ENCODE results near the gene CA11. TPM values are rescaled to one million over a fixed set of nuclear protein-coding genes. Genes with fewer than 3 reads are reported as not detected.

The CA11 gene
- total RNA-seq, 1 experiment from 2014 or later: 10.5 TPM

GRCh38 chr19:48634036-48634342 lies 12.0 kb downstream of the CA11 start:
- H3K36me3 Mint-ChIP-seq (ENCODE audit: insufficient read depth, unreplicated experiment): peaks cover 82% of the 10 kb centered on the region
- H3K27me3 ChIP-seq (replicated peaks; ENCODE audit: control insufficient read depth, insufficient read depth, low read length): no peaks in the 10 kb centered on the region
- peaks cover 45% of the 10 kb centered on the region for H3K4me1 ChIP-seq
- DNase-seq: no peak
- no peaks in the 10 kb centered on the region for H3K9me3 ChIP-seq
- H3K27me3 Mint-ChIP-seq (ENCODE audit: insufficient read depth, unreplicated experiment): no peaks in the 10 kb centered on the region
- CTCF ChIA-PET: interaction anchor here (0.6 to 1.2 kb wide), 3 partner anchors 15 to 243 kb away, joined by 3 to 4 read pairs (median 3); partner anchors contain the start of genes KDELR1, RPL18 and SPHK2
- 0 out of 2 replicates have a peak, but pooled peaks cover 1% of the 10 kb centered on the region for H3K36me3 ChIP-seq (ENCODE audit: control insufficient read depth, insufficient read depth, low read length)
- BruUV-seq (replicated peaks): no TSS peak
- TF ChIP-seq, protein P1, sequence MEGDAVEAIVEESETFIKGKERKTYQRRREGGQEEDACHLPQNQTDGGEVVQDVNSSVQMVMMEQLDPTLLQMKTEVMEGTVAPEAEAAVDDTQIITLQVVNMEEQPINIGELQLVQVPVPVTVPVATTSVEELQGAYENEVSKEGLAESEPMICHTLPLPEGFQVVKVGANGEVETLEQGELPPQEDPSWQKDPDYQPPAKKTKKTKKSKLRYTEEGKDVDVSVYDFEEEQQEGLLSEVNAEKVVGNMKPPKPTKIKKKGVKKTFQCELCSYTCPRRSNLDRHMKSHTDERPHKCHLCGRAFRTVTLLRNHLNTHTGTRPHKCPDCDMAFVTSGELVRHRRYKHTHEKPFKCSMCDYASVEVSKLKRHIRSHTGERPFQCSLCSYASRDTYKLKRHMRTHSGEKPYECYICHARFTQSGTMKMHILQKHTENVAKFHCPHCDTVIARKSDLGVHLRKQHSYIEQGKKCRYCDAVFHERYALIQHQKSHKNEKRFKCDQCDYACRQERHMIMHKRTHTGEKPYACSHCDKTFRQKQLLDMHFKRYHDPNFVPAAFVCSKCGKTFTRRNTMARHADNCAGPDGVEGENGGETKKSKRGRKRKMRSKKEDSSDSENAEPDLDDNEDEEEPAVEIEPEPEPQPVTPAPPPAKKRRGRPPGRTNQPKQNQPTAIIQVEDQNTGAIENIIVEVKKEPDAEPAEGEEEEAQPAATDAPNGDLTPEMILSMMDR (IDR thresholded peaks at IDR 0.05; ENCODE audit: insufficient read depth in 1 of 2, low read depth in 1 of 2, low read length in 1 of 2, severe bottlenecking in 1 of 2, unreplicated experiment in 1 of 2): no peak
- peak overlapping the region; percentile 93 for H3K27ac Mint-ChIP-seq (ENCODE audit: unreplicated experiment)
- POLR2A ChIA-PET: interaction anchor here (0.5 to 2.6 kb wide), 4 partner anchors 10 to 976 kb away, joined by 4 to 37 read pairs (median 13); partner anchors contain the start of genes PPP1R15A, RPL18 and SPHK2
- peak overlapping the region; percentile 80 for H3K4me3 Mint-ChIP-seq (ENCODE audit: unreplicated experiment)
- H3K9me3 Mint-ChIP-seq (ENCODE audit: unreplicated experiment): peaks cover 9% of the 10 kb centered on the region
- intact Hi-C loops (cut with micrococcal nuclease; ENCODE audit: unreplicated experiment): no loop called here
- H3K4me1 Mint-ChIP-seq (ENCODE audit: low read depth, unreplicated experiment): peaks cover 34% of the 10 kb centered on the region
- peak overlapping the region; percentile 22 for H3K4me3 ChIP-seq (ENCODE audit: low read depth, low read length)

DNA sequence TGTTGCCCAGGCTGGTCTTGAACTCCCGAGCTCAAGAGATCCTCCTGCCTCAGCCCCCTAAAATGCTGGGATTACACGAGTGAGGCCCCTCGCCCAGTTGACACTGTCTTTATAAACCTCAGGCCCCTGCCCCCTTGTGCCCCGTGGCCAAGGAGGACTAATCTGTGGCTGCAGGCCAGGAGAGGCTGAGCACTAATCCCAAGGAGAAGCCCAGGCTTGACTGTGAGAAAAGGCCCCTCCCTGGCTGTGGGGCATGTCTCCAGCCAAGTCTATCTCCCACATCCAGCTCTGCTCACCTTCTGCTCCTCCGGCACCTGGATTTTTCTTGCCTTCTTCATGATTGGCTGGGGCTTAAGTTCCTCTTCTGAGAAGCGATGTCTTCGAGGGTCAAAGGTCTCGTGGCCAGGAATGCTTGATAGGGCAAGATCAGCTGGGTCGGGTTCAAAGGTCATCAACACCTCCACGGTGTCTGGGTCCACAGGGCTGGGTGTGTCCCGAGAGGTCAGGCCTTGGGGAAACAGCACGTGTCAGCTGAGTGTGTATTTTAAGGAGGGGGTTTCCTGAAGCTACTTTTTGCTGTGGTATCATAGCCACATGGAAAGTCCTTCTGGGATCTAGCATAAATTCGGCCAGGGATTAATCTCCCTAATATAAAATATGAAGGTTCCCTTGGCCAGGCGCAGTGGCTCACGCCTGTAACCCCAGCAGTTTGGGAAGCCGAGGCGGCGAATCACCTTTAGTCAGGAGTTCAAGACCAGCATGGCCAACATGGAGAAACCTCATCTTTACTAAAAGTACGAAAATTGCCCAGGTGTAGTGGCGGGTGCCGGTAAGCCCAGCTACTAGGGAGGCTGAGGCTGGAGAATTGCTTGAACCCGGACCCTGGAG lies 12.6 kb downstream of the CA11 start:
- no peak overlapping the region for H3K4me3 ChIP-seq (ENCODE audit: low read depth, low read length)
- CTCF ChIA-PET: interaction anchor here (0.7 to 1.2 kb wide), 3 partner anchors 14 to 242 kb away, joined by 3 to 4 read pairs (median 3); partner anchors contain the start of genes KDELR1, RPL18 and SPHK2
- peaks cover 4% of the 10 kb centered on the region for H3K9me3 Mint-ChIP-seq (ENCODE audit: unreplicated experiment)

More for the DNA sequence above, 12.6 kb downstream of the CA11 start:
- POLR2A ChIA-PET: interaction anchor here (0.5 to 2.6 kb wide), 4 partner anchors 9 to 975 kb away, joined by 4 to 37 read pairs (median 13); partner anchors contain the start of genes PPP1R15A, RPL18 and SPHK2
- H3K27me3 Mint-ChIP-seq (ENCODE audit: insufficient read depth, unreplicated experiment): no peaks in the 10 kb centered on the region
- peak overlapping the region; percentile 93 for H3K27ac Mint-ChIP-seq (ENCODE audit: unreplicated experiment)
- H3K27me3 ChIP-seq (replicated peaks; ENCODE audit: control insufficient read depth, insufficient read depth, low read length): no peaks in the 10 kb centered on the region
- peaks cover 83% of the 10 kb centered on the region for H3K36me3 Mint-ChIP-seq (ENCODE audit: insufficient read depth, unreplicated experiment)
- H3K36me3 ChIP-seq (ENCODE audit: control insufficient read depth, insufficient read depth, low read length): 0 out of 2 replicates have a peak, but pooled peaks cover 1% of the 10 kb centered on the region
- H3K9me3 ChIP-seq: no peaks in the 10 kb centered on the region
- BruUV-seq (replicated peaks): no TSS peak
- peaks cover 43% of the 10 kb centered on the region for H3K4me1 ChIP-seq
- peaks cover 32% of the 10 kb centered on the region for H3K4me1 Mint-ChIP-seq (ENCODE audit: low read depth, unreplicated experiment)
- DNase-seq: peak; percentile 93 to 98
- intact Hi-C loops (cut with micrococcal nuclease; ENCODE audit: unreplicated experiment): loop anchor here (1.0 kb wide), 2 partner anchors 9 to 79 kb away; no protein-coding TSS in a partner anchor
- H3K4me3 Mint-ChIP-seq (ENCODE audit: unreplicated experiment): peak overlapping the region; percentile 80
- TF ChIP-seq, protein P1 (IDR thresholded peaks at IDR 0.05; ENCODE audit: insufficient read depth in 1 of 2, low read depth in 1 of 2, low read length in 1 of 2, severe bottlenecking in 1 of 2, unreplicated experiment in 1 of 2): no peak
